HCT116 (cell line): Measurements from ENCODE around the gene SLAIN2. TPM values are rescaled to one million over a fixed set of nuclear protein-coding genes. Genes with fewer than 3 reads are reported as not detected.

Experiments used
- ATAC-seq: fragments of 200-7000 bp; cut with Tn5 transposase; 2 replicates; pipeline ENCODE4 v1.9.1; 2020; ENCODE audit warnings: mild to moderate bottlenecking, moderate library complexity
- BruUV-seq: library from RNA; stranded (reverse); fragments of 400-500 nt; replicated peaks from 2 replicates; lab custom pipeline; 2021; lab: Mats Ljungman, UMichigan
- CTCF ChIA-PET: fragments of 300-600 bp; sonication (Branson Sonifier 250); formaldehyde crosslinking; loops from one replicate; lab custom pipeline; 2021; ENCODE audit warnings: antibody characterized with exemption; lab: Charles Lee
- POLR2A ChIA-PET: fragments of 300-600, 350-600 bp; sonication (Branson Sonifier 250); formaldehyde crosslinking; loops from one replicate; lab custom pipeline; 2021; ENCODE audit warnings: antibody characterized with exemption; lab: Charles Lee
- RAD21 ChIA-PET, 2 experiments: fragments of 300-600 bp; sonication (Branson Sonifier 250); formaldehyde crosslinking; loops; one replicate each; lab custom pipeline; 2023; ENCODE audit warnings: low total read pairs in 2 of 2; ENCODE audit not compliant: uncharacterized antibody in 2 of 2, unreplicated experiment in 2 of 2, low non-redundant PET in 1 of 2; lab: Charles Lee
- DNase-seq: peaks from one replicate; pipeline ENCODE4 v3.0.0-alpha.2; 2010; ENCODE audit warnings: low read depth, low spot score
- H2AFZ ChIP-seq: fragments of 200-600 bp; shearing (Covaris generic), sonication (generic); 2 replicates; pipeline ENCODE4 v1.6.1; 2017; ENCODE audit warnings: low read depth, mixed run types, mixed read lengths, antibody characterized with exemption, low read length; ENCODE audit not compliant: poor library complexity, severe bottlenecking
- H3K27ac ChIP-seq: 2 replicates; pipeline ENCODE4 v1.5.1; 2012; ENCODE audit warnings: low read depth, low read length
- H3K27me3 ChIP-seq: fragments of 200-600 bp; sonication (generic); 2 replicates; pipeline ENCODE4 v1.6.1; 2016; ENCODE audit warnings: mixed run types, low read length, mixed read lengths; ENCODE audit not compliant: insufficient read depth
- H3K36me3 ChIP-seq, 2 experiments: fragments of 200-500 bp in 1 of 2; fragments of 200-600 bp in 1 of 2; sonication (Bioruptor generic) in 1 of 2; sonication (generic) in 1 of 2; 2 replicates each; pipeline versions ENCODE4 v1.5.1 to v1.6.1; 2014 to 2016; ENCODE audit warnings: low read length in 2 of 2, inconsistent platforms in 1 of 2, mixed read lengths in 1 of 2, mixed run types in 1 of 2; ENCODE audit not compliant: insufficient read depth in 2 of 2, control insufficient read depth in 1 of 2
- H3K4me1 ChIP-seq, 2 experiments: fragments of 200-600 bp in 1 of 2; sonication (generic) in 1 of 2; 2 replicates each; pipeline versions ENCODE4 v1.5.1 to v1.6.1; 2012 to 2017; ENCODE audit warnings: low read length in 2 of 2, inconsistent platforms in 1 of 2, mild to moderate bottlenecking in 1 of 2, mixed read lengths in 1 of 2, mixed run types in 1 of 2, moderate library complexity in 1 of 2; ENCODE audit not compliant: insufficient read depth in 2 of 2, control insufficient read depth in 1 of 2
- H3K4me2 ChIP-seq: fragments of 200-600 bp; sonication (generic); 2 replicates; pipeline ENCODE4 v1.6.1; 2017; ENCODE audit warnings: mixed run types, low read length, mixed read lengths
- H3K4me3 ChIP-seq, 2 experiments: fragments of 200-600 bp in 1 of 2; sonication (generic) in 1 of 2; replicated peaks in 1 of 2; 2 replicates each; pipeline ENCODE4 v1.5.1; 2011 to 2016; ENCODE audit warnings: low read length in 2 of 2, control low read depth in 1 of 2, low read depth in 1 of 2, mild to moderate bottlenecking in 1 of 2, mixed read lengths in 1 of 2, mixed run types in 1 of 2
- H3K79me2 ChIP-seq: fragments of 200-600 bp; sonication (generic); 2 replicates; pipeline ENCODE4 v1.6.1; 2017; ENCODE audit warnings: mild to moderate bottlenecking, mixed run types, low read length, moderate library complexity, mixed read lengths; ENCODE audit not compliant: insufficient read depth
- H3K9ac ChIP-seq: fragments of 200-600 bp; sonication (generic); 2 replicates; pipeline ENCODE4 v1.6.1; 2016; ENCODE audit warnings: low read length, mixed read lengths
- H3K9me2 ChIP-seq: fragments of 200-600 bp; sonication (generic), shearing (Covaris generic); 2 replicates; pipeline ENCODE4 v1.6.1; 2017; ENCODE audit warnings: mixed run types, mild to moderate bottlenecking, moderate library complexity; ENCODE audit not compliant: insufficient read depth
- H3K9me3 ChIP-seq, 2 experiments: fragments of 200-500 bp in 1 of 2; fragments of 200-600 bp in 1 of 2; sonication (Bioruptor generic) in 1 of 2; sonication (generic) in 1 of 2; 2 replicates each; pipeline ENCODE4 v1.6.1; 2014 to 2017; ENCODE audit warnings: low read length in 2 of 2, mixed read lengths in 2 of 2, inconsistent platforms in 1 of 2, low read depth in 1 of 2, mild to moderate bottlenecking in 1 of 2, mixed run types in 1 of 2, moderate library complexity in 1 of 2; ENCODE audit not compliant: control insufficient read depth in 1 of 2, insufficient read depth in 1 of 2
- H4K20me1 ChIP-seq: fragments of 200-600 bp; sonication (generic), shearing (Covaris generic); 2 replicates; pipeline ENCODE4 v1.6.1; 2017; ENCODE audit warnings: mixed run types, mild to moderate bottlenecking, moderate library complexity; ENCODE audit not compliant: insufficient read depth
- CEBPB ChIP-seq: IDR thresholded peaks from 2 replicates; pipeline ENCODE4 v1.6.1; 2012; ENCODE audit warnings: low read depth
- EGR1 ChIP-seq: IDR thresholded peaks from 2 replicates; pipeline ENCODE4 v1.6.1; 2012; ENCODE audit warnings: low read depth
- ELF1 ChIP-seq: IDR thresholded peaks from 2 replicates; pipeline ENCODE4 v1.6.1; 2012; ENCODE audit warnings: low read depth, borderline replicate concordance
- JUND ChIP-seq: IDR thresholded peaks from 2 replicates; pipeline ENCODE4 v1.6.1; 2012
- POLR2A ChIP-seq: IDR thresholded peaks from 2 replicates; pipeline ENCODE4 v1.7.0; 2011; ENCODE audit warnings: borderline replicate concordance; ENCODE audit not compliant: insufficient read depth, insufficient read length; ENCODE audit errors: extremely low read depth
- RAD21 ChIP-seq: IDR thresholded peaks from 2 replicates; pipeline ENCODE4 v1.6.1; 2012; ENCODE audit warnings: low read depth, mild to moderate bottlenecking
- TCF7L2 ChIP-seq: IDR thresholded peaks from 2 replicates; pipeline ENCODE4 v1.7.0; 2011; ENCODE audit warnings: borderline replicate concordance, inconsistent platforms; ENCODE audit not compliant: insufficient read depth, insufficient read length; ENCODE audit errors: extremely low read depth
- ZFX ChIP-seq: fragments of 450-650 bp; IDR thresholded peaks from 2 replicates; pipeline ENCODE4 v1.6.1; 2017
- intact Hi-C: fragments of 100-400 bp; cut with micrococcal nuclease; formaldehyde crosslinking; loops from 2 replicates; pipeline ENCODE4 v1.10.0; 2022
- total RNA-seq: library from RNA; stranded (reverse); gene quantifications from one replicate; pipeline ENCODE4 v1.2.1, GENCODE V29; 2021; ENCODE audit not compliant: unreplicated experiment
- TF ChIP-seq, protein P1 (sequence below): IDR thresholded peaks from 2 replicates; pipeline ENCODE4 v1.6.1; 2012; ENCODE audit warnings: low read depth
- TF ChIP-seq, protein P2 (sequence below): IDR thresholded peaks from 2 replicates; pipeline ENCODE4 v1.6.1; 2012
- TF ChIP-seq, protein P3 (sequence below): IDR thresholded peaks from 2 replicates; pipeline ENCODE4 v1.6.1; 2011; ENCODE audit warnings: mild to moderate bottlenecking, low read length, moderate library complexity; ENCODE audit not compliant: insufficient replicate concordance; ENCODE audit errors: extremely low read depth

SLAIN2 gene
- total RNA-seq, 1 experiment from 2014 or later, result 50.3 TPM

DNA sequence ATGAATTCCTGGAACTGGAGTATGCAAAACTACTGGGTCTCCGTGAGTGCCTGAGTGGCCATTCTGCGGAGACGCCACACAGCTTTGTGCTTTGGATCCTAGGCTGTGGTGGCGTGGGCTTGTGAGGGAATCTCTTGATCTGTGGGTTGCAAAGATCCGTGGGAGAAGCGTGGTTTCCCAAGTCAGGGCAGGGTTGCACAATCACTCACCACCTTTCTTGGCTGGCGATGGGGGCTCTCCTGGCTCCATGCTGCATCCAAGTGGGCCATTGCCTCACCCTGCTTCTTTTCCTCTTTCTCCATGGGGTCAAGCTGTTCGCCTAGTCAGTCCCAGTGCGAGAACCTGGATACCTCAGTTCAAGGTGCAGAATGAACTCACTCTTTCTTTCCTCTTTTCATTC is 62.5 kb downstream of the SLAIN2 start:
- RAD21 ChIA-PET, result no interaction called here
- no peaks in the 10 kb centered on the region; the same call in 1 of the 2 replicates for H3K79me2 ChIP-seq
- intact Hi-C loops, result no loop called here

More for the DNA sequence above, 62.5 kb downstream of the SLAIN2 start:
- TF ChIP-seq, protein P1, sequence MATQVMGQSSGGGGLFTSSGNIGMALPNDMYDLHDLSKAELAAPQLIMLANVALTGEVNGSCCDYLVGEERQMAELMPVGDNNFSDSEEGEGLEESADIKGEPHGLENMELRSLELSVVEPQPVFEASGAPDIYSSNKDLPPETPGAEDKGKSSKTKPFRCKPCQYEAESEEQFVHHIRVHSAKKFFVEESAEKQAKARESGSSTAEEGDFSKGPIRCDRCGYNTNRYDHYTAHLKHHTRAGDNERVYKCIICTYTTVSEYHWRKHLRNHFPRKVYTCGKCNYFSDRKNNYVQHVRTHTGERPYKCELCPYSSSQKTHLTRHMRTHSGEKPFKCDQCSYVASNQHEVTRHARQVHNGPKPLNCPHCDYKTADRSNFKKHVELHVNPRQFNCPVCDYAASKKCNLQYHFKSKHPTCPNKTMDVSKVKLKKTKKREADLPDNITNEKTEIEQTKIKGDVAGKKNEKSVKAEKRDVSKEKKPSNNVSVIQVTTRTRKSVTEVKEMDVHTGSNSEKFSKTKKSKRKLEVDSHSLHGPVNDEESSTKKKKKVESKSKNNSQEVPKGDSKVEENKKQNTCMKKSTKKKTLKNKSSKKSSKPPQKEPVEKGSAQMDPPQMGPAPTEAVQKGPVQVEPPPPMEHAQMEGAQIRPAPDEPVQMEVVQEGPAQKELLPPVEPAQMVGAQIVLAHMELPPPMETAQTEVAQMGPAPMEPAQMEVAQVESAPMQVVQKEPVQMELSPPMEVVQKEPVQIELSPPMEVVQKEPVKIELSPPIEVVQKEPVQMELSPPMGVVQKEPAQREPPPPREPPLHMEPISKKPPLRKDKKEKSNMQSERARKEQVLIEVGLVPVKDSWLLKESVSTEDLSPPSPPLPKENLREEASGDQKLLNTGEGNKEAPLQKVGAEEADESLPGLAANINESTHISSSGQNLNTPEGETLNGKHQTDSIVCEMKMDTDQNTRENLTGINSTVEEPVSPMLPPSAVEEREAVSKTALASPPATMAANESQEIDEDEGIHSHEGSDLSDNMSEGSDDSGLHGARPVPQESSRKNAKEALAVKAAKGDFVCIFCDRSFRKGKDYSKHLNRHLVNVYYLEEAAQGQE, result no peak
- TF ChIP-seq EGR1 (no peak), CEBPB (no peak), POLR2A (no peak), ZFX (no peak), RAD21 (no peak), JUND (no peak), TCF7L2 (no peak), ELF1 (no peak)
- TF ChIP-seq, protein P2, sequence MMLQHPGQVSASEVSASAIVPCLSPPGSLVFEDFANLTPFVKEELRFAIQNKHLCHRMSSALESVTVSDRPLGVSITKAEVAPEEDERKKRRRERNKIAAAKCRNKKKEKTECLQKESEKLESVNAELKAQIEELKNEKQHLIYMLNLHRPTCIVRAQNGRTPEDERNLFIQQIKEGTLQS, result no peak
- TF ChIP-seq, protein P3, sequence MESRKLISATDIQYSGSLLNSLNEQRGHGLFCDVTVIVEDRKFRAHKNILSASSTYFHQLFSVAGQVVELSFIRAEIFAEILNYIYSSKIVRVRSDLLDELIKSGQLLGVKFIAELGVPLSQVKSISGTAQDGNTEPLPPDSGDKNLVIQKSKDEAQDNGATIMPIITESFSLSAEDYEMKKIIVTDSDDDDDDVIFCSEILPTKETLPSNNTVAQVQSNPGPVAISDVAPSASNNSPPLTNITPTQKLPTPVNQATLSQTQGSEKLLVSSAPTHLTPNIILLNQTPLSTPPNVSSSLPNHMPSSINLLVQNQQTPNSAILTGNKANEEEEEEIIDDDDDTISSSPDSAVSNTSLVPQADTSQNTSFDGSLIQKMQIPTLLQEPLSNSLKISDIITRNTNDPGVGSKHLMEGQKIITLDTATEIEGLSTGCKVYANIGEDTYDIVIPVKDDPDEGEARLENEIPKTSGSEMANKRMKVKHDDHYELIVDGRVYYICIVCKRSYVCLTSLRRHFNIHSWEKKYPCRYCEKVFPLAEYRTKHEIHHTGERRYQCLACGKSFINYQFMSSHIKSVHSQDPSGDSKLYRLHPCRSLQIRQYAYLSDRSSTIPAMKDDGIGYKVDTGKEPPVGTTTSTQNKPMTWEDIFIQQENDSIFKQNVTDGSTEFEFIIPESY, result no peak
- Histone ChIP-seq H3K9me2 (no peaks in the 10 kb centered on the region), H3K36me3 (no peaks in the 10 kb centered on the region), H3K4me1 (no peaks in the 10 kb centered on the region), H2AFZ (no peak overlapping the region), H3K9me3 (no peaks in the 10 kb centered on the region), H3K27ac (no peak overlapping the region), H3K27me3 (no peaks in the 10 kb centered on the region), H3K9ac (no peak overlapping the region), H3K4me3 (no peak overlapping the region), H4K20me1 (no peaks in the 10 kb centered on the region; the same call in 1 of the 2 replicates), H3K4me2 (no peak overlapping the region)
- ATAC-seq (no peak), DNase-seq (no peak)
- CTCF ChIA-PET, result no interaction called here
- POLR2A ChIA-PET, result no interaction called here
- no TSS peak for BruUV-seq
